ENCODE measurements around the gene CYP26C1.

The CYP26C1 gene

GRCh38 chr10:93063977-93064660 is 3.5 kb downstream of the CYP26C1 start:
- DNase-seq (ENCODE audit: low read depth) = no peak

GRCh38 chr10:93064874-93065660 is 4.5 kb downstream of the CYP26C1 start:
- no peak for DNase-seq (ENCODE audit: low read depth)

DNA sequence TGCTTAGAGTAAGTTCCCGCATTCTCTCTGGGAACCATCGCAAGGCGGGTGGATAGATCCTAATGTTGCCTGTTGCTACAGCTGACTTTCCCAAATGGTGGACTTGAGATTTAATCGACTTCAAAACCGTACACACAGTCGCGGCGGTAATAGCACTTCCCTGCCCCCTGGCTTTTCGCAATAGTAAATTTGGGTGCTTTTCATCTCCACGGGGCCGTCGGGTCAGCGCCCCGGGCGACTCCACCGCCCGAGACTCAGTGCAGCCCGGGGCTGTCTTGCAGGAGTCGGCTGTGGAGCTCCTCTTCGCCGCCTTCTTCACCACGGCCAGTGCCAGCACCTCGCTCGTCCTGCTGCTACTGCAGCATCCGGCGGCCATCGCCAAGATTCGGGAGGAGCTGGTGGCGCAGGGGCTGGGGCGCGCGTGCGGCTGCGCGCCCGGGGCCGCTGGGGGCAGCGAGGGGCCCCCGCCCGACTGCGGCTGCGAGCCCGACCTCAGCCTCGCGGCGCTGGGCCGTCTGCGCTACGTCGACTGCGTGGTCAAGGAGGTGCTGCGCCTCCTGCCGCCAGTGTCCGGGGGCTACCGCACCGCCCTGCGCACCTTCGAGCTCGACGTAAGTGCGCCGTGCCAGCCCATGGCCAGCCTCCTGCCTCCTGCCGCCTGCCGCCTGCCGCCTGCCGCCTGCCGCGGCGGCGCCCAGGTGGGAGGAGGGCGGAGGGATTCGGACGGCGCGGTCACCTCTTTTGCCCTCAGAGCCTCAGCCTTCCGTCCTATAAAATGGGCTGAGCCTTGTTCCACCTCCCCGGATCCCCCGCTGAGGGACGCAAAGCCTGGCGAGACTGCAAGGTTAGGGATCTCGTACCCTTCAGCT is 5.3 kb downstream of the CYP26C1 start:
- no peak for DNase-seq (ENCODE audit: low read depth)

DNA sequence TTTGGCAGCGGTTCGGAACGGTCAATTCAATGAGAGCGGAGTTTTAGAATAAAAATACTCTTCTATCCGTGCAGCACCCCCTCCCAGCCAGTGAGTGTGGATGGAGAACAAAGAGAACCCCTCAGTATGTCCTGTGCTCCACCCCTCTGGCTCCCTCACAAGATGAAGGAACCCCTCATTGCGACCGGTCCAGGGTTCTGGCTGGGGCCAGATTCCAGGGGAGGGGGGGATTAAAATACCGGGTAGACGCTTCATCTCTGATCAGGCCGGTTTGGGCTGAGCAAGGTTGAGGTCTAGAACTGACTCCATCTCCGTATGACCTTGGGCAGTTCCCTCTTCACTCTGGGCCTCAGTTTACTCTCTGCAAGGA is 5.9 kb downstream of the CYP26C1 start:
- DNase-seq (ENCODE audit: low read depth) = no peak

GRCh38 chr10:93067443-93068365 is 7.1 kb downstream of the CYP26C1 start:
- DNase-seq (ENCODE audit: low read depth) = no peak

GRCh38 chr10:93068411-93069244 is 8.0 kb downstream of the CYP26C1 start:
- peak; percentile 37 for DNase-seq (ENCODE audit: low read depth)

GRCh38 chr10:93069245-93069561 is 8.6 kb downstream of the CYP26C1 start:
- no peak for DNase-seq (ENCODE audit: low read depth)

- no peak for DNase-seq (ENCODE audit: low read depth)
Measured at GRCh38 chr10:93070378-93071176, 10.0 kb downstream of the CYP26C1 start.

- no peak for DNase-seq (ENCODE audit: low read depth)
Measured at GRCh38 chr10:93071177-93071472, 10.5 kb downstream of the CYP26C1 start.

DNA sequence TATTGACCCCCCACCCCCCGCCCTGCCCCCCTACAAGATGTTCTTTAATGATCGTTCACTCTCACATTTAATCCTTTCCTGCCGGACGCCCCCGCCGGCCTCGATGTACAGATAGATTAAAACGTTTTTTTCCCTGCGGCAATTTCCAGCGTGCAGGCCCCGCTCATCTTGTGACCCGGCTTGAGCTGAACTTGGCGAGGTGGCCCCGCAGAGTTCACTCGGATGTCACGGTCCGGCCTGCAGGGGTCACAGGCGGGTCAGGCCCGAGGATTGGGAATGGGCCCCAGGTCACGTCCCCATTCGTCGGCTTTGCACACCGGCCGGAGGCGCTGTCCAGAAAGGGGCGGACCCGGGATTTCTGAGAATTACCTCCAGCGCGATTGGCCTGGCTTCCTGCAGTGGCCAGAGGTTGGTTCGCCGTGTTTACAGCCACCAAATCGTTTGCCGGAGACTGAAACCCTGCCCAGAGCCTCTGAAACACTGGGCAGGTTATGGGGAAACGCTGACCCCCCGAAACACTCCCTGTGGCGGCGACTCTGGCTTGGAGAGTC is 11.2 kb downstream of the CYP26C1 start:
- no peak for DNase-seq (ENCODE audit: low read depth)

DNA sequence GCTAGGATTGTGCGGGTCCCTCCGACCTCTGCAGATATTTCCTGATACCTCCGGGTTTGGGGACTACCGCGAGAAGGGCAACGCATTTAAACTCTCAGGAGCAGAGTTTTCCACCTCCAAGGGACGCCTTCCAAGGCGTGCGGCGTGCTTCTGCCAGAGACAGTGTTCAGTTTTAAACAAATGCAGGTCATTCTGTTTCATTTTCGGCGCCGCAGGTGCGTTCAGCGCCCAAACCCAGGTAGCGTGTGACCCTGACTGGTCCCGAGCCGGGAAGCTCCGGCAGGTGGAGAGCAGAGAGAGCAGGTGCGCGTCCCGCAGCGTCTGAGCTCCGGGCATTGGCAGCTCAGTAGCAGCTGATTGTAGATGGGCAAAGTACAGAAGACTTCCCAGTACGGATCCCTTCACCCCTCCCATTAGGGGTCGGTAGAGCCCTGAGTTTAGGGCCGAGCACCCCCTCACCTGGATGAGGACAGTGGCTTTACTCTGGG is 11.7 kb downstream of the CYP26C1 start:
- DNase-seq (ENCODE audit: low read depth) = no peak

- no peak for DNase-seq (ENCODE audit: low read depth)
Measured at GRCh38 chr10:93072713-93073538, 12.3 kb downstream of the CYP26C1 start.

DNA sequence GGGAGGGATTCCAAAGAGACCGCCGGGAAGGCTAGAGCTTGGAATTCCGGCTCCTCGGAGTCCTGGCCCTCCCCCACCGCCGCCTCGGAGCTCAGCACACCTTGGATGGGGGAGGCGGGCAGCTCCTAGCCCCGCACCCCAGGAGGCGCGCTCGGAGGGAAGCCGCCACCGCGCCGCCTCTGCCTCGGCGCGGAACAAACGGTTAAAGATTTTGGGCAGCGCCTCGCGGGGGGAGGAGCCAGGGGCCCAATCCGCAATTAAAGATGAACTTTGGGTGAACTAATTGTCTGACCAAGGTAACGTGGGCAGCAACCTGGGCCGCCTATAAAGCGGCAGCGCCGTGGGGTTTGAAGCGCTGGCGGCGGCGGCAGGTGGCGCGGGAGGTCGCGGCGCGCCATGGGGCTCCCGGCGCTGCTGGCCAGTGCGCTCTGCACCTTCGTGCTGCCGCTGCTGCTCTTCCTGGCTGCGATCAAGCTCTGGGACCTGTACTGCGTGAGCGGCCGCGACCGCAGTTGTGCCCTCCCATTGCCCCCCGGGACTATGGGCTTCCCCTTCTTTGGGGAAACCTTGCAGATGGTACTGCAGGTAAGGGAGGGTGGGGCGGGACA is 13.0 kb downstream of the CYP26C1 start, which contains the start of gene CYP26A1:
TSS of gene CYP26A1 (plus strand) at position 355 of the 608 bp plus-strand sequence. CDS start at position 397, 42 bp downstream.
- DNase-seq (ENCODE audit: low read depth) = no peak

- DNase-seq (ENCODE audit: low read depth) = no peak
Measured at GRCh38 chr10:93074147-93074596, 13.6 kb downstream of the CYP26C1 start.

- DNase-seq (ENCODE audit: low read depth) = no peak
Measured at GRCh38 chr10:93074597-93075368, 14.2 kb downstream of the CYP26C1 start.

DNA sequence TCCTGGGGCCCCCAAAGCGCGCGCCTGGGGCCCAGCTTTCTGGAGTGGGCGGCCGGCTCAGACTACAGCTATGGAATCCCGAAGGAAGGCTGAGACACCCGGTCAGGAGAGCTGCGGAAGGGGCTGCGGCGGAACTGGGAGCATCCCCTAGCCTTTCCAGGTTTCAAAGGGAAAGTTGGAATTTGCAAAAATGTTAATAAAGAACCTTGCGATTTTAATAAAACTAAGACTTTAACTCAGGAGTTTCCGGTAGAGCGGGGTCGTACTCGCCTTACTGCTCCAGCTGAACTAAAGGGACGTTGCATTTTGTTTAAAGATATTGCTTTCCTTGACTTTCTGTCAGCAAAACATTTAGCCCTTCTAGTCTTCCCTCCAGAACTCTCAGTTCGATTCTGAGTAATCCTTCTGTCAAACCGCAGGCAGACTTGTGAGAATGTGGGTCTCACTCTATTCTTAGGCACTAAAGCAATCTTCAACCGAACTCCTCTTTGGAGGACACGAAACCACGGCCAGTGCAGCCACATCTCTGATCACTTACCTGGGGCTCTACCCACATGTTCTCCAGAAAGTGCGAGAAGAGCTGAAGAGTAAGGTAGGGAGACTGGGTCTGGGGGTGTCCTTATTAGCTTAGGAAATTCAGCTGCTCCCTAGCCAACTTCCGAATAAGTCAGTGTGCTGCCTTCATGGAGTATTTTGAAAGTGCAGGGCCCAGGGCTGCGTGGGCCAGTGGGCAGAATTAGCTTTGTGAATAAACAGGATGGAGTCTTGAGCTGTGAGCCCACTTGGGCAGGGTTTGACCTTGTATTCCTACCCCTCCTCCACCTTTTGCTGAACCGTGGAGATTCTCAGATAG is 15.0 kb downstream of the CYP26C1 start:
- no peak for DNase-seq (ENCODE audit: low read depth)

Measured in amniotic epithelial cell (primary cell).